Mammary epithelial cell (primary cell): ENCODE measurements around the gene MAMLD1.

Experiments used
- EZH2 ChIP-seq: IDR thresholded peaks from 2 replicates; pipeline ENCODE4 v1.6.1; 2012; ENCODE audit warnings: low read length, inconsistent platforms, borderline replicate concordance
- TF ChIP-seq, protein P1 (sequence below), 2 donors: IDR thresholded peaks in 1 of 2; conservative IDR thresholded peaks in 1 of 2; 2 replicates each; pipeline ENCODE4 v1.5.1; 2011 to 2012; ENCODE audit warnings: inconsistent platforms in 2 of 2, low read length in 2 of 2, mild to moderate bottlenecking in 2 of 2, control low read depth in 1 of 2, low read depth in 1 of 2; ENCODE audit not compliant: insufficient read depth in 1 of 2; ENCODE audit errors: extremely low read depth in 1 of 2

DNA sequence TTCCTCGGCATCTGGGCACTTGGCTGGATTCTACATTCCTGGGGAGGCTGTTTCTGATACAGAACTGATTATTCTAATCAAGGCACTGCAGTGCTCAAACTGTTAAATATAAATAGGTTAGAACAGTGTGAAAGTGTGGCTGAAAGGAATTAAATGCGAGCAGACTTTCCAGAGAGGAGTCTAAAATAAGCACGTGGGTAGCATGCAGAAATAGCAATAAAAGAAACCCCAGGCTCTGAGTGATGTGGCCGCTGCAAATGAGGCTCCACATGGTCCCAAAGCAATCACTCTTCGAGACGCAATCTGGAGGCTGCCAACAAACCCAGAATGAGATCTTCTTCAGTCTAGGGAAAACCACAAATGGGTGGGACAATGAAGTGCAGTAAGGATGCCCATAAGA is 174.7 kb downstream of the MAMLD1 start:
- TF ChIP-seq EZH2: no peak
- TF ChIP-seq, protein P1, sequence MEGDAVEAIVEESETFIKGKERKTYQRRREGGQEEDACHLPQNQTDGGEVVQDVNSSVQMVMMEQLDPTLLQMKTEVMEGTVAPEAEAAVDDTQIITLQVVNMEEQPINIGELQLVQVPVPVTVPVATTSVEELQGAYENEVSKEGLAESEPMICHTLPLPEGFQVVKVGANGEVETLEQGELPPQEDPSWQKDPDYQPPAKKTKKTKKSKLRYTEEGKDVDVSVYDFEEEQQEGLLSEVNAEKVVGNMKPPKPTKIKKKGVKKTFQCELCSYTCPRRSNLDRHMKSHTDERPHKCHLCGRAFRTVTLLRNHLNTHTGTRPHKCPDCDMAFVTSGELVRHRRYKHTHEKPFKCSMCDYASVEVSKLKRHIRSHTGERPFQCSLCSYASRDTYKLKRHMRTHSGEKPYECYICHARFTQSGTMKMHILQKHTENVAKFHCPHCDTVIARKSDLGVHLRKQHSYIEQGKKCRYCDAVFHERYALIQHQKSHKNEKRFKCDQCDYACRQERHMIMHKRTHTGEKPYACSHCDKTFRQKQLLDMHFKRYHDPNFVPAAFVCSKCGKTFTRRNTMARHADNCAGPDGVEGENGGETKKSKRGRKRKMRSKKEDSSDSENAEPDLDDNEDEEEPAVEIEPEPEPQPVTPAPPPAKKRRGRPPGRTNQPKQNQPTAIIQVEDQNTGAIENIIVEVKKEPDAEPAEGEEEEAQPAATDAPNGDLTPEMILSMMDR (conservative IDR thresholded peaks at IDR 0.05 in 1 of 2, IDR thresholded peaks at IDR 0.05 in 1 of 2; ENCODE audit: extremely low read depth in 1 of 2, insufficient read depth in 1 of 2, low read depth in 1 of 2, low read length in 2 of 2): no peak
